K562 (cell line): ENCODE results near the gene DNAJC9. TPM values are rescaled to one million over a fixed set of nuclear protein-coding genes. Genes with fewer than 3 reads are reported as not detected.

Source experiments
- ARID3B ChIP-seq: fragments of 250-450 bp; sonication (Bioruptor Pico); IDR thresholded peaks from 2 replicates; pipeline ENCODE4 v1.4.0; 2020; ENCODE audit warnings: borderline replicate concordance
- ATF6 ChIP-seq: sonication (generic); formaldehyde crosslinking; IDR thresholded peaks from 2 replicates; pipeline ENCODE4 v1.4.0; 2020; ENCODE audit warnings: mild to moderate bottlenecking, missing genetic modification reagents
- HIVEP1 ChIP-seq: fragments of 250-450 bp; sonication (Bioruptor Pico); IDR thresholded peaks from 2 replicates; pipeline ENCODE4 v1.4.0; 2020; ENCODE audit warnings: mild to moderate bottlenecking
- KLF13 ChIP-seq: fragments of 450-650 bp; IDR thresholded peaks from 2 replicates; pipeline ENCODE4 v1.6.1; 2016; ENCODE audit warnings: missing genetic modification characterization, low read depth, mild to moderate bottlenecking, missing compliant biosample characterization, moderate library complexity, borderline replicate concordance
- MGA ChIP-seq: fragments of 450-650 bp; IDR thresholded peaks from 2 replicates; pipeline ENCODE4 v1.6.1; 2016; ENCODE audit warnings: mild to moderate bottlenecking, moderate library complexity
- MTA3 ChIP-seq: fragments of 450-650 bp; formaldehyde crosslinking; IDR thresholded peaks from 2 replicates; pipeline ENCODE4 v1.6.1; 2017; ENCODE audit warnings: mild to moderate bottlenecking, borderline replicate concordance
- NR3C1 ChIP-seq: sonication (generic); formaldehyde crosslinking; IDR thresholded peaks from 2 replicates; pipeline ENCODE4 v1.8.1; 2022; ENCODE audit warnings: missing genetic modification reagents
- SMARCC2 ChIP-seq: fragments of 450-650 bp; IDR thresholded peaks from 2 replicates; pipeline ENCODE4 v1.6.1; 2017; ENCODE audit warnings: antibody characterized with exemption, moderate library complexity, mild to moderate bottlenecking, low read depth
- SNIP1 ChIP-seq: fragments of 450-650 bp; IDR thresholded peaks from 2 replicates; pipeline ENCODE4 v1.7.1; 2017; ENCODE audit warnings: low read depth, mild to moderate bottlenecking
- U2AF2 ChIP-seq: fragments of 200-400 bp; formaldehyde crosslinking; optimal IDR thresholded peaks from 2 replicates; pipeline ENCODE3; 2017; ENCODE audit warnings: low read depth, mild to moderate bottlenecking, low read length
- XRCC4 ChIP-seq: IDR thresholded peaks from one replicate; pipeline ENCODE4 v1.6.1; 2011; ENCODE audit not compliant: insufficient read depth, insufficient read length; ENCODE audit errors: extremely low read depth
- polyA plus RNA-seq, 8 experiments: library from polyadenylated mRNA; depleted of rRNA in 4 of 8; stranded (reverse) in 5 of 8; unstranded in 3 of 8; fragments of >200 nt; fragmentation: Nextera tagmentation in 2 of 8; fragmentation: Illumina TruSeq in 1 of 8; extraction: Ambion mirVana in 2 of 8; extraction: Trizol in 1 of 8; gene quantifications; 2 replicates each; pipeline versions ENCODE4 v1.2.1 to v1.2.3, GENCODE V29; 2011 to 2014; ENCODE audit warnings: inconsistent platforms in 1 of 8, missing spikeins in 1 of 8
- total RNA-seq, 7 experiments: library from RNA; depleted of rRNA in 6 of 7; stranded (reverse); fragments of >200 nt in 6 of 7; fragmentation: Illumina TruSeq in 2 of 7; extraction: Trizol in 2 of 7; gene quantifications; 2 replicates each; pipeline versions ENCODE4 v1.2.1 to v1.2.3, GENCODE V29; 2011 to 2021; ENCODE audit warnings: low replicate concordance in 1 of 7

Gene DNAJC9
- total and polyA plus RNA-seq, 9 of the 15 experiments (the other 6 are each of a cell fraction or from before 2014, with no cell fraction given), result 66.7 to 133 (median 102) TPM

GRCh38 chr10:73246646-73247508 lies at the start of gene DNAJC9 (continued):
- TF ChIP-seq ARID3B (peak; percentile 77; the same call in 1 of the 2 replicates), SMARCC2 (no peak), ATF6 (peak; percentile 98), KLF13 (peak; percentile 75; the same call in 1 of the 2 replicates), SNIP1 (no peak), MGA (peak; percentile 66; the same call in 1 of the 2 replicates), NR3C1 (no peak), U2AF2 (no peak), HIVEP1 (0 out of 2 replicates have a peak, but pooled peaks have one; percentile 18), MTA3 (peak; percentile 96; the same call in 1 of the 2 replicates), XRCC4 (no peak)
